GM19395 (cell line): ENCODE measurements around the gene TBCC.

Source experiments
- ATAC-seq: cut with Tn5 transposase; IDR thresholded peaks from one replicate; pipeline ENCODE4 v1.9.1; 2021; ENCODE audit warnings: mild to moderate bottlenecking, moderate library complexity; ENCODE audit not compliant: unreplicated experiment

Gene TBCC, protein sequence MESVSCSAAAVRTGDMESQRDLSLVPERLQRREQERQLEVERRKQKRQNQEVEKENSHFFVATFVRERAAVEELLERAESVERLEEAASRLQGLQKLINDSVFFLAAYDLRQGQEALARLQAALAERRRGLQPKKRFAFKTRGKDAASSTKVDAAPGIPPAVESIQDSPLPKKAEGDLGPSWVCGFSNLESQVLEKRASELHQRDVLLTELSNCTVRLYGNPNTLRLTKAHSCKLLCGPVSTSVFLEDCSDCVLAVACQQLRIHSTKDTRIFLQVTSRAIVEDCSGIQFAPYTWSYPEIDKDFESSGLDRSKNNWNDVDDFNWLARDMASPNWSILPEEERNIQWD

DNA sequence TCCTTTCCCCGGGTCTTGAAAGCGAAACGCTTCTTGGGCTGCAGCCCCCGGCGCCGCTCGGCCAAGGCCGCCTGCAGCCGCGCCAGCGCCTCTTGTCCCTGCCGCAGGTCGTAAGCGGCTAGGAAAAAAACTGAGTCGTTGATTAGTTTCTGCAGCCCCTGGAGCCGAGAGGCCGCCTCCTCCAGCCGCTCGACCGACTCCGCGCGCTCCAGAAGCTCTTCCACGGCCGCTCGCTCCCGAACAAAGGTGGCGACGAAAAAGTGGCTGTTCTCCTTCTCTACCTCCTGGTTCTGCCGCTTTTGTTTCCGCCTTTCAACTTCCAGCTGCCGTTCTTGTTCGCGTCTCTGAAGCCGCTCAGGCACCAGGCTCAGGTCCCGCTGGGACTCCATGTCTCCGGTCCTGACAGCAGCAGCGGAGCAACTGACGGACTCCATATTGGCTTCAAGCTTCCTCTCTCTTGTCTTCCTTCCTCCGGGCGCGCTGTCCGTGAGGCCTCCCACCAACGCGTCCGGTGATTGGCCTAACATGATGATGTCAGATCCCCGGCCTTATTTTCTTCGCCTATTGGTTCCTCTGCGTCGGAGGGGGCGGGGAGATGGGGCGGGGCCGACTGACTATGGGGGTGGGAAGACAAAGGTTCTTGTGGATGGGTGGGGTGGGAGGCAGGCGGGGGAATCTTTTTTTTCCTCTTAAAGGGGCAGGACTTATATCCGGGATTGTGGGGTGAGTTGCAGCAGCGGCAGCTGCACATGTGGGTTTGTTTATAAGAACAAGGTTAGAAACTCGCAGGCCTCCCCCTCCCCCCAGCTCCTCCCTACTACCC, at the start of gene TBCC:
Gene TBCC (minus strand): TSS at position 464 of the 823 bp plus-strand sequence. CDS start 30 bp downstream, at position 434.
- peak; percentile 81 for ATAC-seq

DNA sequence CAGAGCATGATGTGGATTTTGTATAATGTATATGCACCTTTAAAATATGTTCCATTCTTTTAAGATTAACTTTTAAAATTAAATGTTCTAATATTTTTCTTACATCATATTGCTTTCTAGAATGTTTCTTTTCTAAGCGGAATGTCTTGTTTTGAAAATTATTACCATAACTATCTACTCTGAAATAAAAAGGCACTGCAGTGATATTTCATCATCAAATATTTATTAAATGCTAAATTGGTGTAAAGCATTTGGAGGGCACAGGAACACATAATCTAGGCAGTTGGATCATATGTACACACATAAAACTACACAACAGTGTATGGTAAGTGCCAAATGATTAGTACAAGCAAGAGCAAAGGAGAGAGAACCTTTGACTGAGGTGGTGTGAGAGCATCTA, 49.7 kb upstream of the TBCC start:
- ATAC-seq, result no peak

DNA sequence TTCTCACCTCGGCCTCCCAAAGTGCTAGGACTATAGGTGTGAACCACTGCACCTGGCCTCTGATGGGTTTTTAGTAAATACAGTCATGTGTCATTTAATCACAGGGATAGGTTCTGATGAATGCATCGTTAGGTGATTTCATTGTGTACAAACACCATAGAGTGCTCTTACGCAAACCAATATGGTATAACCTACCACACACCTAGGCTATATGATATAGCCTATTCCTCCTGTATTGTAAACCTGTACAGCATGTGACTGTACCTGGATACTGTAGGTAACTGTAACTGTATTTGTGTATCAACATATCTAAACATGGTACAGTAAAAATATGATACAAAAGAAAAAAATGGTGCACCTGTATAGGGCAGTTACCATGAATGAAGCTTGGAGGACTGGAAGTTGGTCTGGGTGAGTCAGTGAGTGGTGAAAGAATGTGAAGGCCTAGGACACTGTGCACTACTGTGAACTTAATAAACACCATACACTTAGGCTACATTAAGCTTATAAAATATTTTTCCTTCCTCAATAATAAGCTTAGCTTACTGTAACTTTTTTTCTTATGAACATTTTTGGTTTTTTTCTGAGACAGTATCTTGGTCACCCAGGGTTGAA, 45.9 kb upstream of the TBCC start:
- no peak for ATAC-seq

DNA sequence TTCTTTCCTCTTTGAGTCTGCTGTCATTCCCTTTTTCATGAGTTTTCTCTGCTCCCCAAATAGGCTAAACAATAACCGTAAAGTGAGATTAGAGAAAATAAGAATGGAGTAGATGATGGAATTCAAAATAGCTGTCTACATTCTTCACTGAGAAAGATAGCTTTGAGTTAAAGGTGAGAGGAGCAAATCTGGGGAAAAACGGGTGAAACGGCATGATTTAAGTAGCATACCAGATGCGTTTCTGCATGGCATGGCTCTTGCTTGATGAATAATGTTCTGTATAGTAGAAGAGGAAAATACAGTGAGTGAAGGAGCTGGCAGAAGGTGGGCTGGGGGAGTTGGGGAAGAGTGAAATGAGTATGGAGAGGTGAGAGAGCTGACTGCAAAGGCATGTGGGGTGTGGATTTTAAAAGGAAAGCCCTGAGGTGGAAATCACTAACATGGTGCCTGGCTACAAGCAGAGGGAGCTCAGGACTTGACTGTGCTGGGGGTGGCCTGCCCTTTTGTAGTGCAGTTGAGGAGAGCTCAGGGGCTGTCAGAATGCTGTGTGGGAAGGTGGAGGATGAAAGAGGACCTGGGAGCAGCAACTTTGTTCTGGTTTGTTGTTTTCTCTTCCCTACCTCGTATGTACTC, 44.8 kb upstream of the TBCC start:
- ATAC-seq, result no peak

GRCh38 chr6:42788671-42789070, 42.8 kb upstream of the TBCC start:
- ATAC-seq, result no peak

DNA sequence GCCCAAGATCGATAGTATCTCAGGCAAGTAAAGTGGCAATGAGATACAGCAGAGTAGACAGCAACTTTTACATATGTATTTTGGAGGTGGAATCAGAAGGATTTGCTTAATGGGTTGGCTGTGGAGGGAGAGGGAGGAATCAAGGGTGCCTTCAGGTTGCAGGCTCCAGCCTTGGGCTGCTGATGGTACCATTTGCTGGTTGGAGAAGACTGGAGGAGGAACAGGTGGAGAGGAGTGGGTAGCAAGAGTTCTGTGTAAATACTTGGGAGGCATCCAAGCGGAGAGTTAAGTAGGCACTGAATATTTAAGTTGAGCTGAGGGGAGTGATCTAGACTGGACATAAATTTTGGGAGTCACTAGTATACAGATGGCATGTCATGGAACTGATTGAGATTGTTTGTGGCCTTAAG, 41.2 kb upstream of the TBCC start:
- ATAC-seq, result no peak

DNA sequence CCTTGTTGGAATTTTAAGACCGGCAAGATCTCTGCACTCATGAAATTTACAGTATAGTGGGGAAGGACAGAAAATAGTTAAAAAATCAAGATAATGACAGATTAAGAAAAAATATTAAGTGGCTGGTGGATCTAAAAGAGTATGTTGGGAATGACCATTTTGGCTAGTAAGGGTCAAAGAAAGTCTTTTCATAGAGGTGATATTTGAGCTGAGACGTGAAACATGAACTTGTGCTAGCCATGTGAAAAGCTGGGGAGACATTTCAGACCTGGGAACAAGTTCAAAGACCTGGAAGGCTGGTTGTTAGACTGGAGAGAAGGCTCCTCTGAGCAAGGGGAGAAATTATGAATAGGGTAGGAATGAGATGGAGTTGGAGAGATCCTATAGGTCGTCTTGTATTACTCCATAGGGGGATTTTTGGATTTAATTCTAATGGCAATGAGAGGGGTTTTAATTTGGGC, 40.7 kb upstream of the TBCC start:
- ATAC-seq, result no peak

DNA sequence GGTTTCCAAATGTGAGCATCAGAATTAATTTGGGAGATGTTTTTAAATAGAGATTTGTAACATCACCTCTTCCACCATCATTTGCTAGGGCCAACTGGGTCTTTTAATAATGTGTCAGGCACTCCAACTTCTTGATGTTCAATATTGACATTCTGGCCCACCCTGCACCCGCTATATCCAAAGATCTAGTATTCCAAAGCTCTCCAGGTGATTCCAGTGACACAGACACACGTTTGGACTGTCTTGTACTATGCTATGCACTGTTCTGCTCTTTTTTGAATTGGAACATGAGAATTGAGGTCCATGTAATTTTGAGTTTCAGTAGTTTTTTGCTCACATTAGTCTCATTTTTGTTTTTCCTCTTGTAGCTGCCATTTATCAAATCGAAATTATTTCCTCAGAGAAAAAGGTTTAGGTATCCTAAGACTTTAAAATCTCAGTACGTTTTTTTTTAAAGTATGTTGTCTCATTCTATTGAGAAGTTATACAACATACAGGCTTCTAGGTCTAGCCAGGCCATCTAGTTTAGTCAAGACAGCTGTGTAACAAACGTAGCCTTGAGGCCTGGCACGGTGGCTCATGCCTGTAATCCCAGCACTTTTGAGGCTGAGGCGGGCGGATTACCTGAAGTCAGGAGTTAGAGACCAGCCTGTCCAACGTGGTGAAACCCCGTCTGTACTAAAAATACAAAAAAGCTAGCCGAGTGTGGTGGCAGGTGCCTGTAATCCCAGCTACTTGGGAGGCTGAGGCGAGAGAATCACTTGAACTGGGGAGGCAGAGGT, 39.0 kb upstream of the TBCC start:
- ATAC-seq, result no peak

DNA sequence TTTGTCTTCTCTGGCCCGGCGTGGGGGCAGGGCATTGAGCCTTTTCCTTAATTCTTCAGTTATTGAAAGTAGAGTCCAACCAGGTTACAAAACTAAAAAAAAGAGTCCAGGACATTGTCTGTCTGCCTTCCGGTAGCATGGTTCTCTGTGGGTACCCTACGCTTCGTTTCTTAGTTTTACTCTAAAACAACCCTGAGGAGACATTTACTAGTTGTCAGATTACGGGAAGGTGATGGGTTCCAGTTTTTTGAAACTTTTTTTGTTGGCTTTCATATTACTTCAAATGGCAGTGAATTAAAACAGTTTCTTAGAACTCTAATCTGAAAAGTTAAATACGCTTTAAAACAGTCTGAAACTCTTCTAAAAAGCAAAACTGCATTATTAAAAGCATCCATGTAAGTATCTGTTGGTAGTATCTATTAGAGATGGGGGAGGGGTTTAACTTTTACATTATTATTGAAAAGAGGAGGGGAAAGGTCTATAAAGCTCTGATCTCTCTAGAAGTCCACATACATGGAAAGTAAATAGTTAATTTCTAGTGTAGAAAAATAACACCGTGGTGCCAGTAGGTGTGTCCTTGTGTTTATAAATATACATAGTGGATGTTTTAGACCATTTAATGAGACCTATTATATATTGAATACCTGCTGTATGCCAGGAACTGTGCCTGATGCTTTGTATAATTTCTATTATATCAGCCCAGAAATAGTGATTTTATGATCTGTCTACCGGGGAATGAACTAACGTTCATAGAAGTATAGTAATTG, 38.2 kb upstream of the TBCC start:
- no peak for ATAC-seq

DNA sequence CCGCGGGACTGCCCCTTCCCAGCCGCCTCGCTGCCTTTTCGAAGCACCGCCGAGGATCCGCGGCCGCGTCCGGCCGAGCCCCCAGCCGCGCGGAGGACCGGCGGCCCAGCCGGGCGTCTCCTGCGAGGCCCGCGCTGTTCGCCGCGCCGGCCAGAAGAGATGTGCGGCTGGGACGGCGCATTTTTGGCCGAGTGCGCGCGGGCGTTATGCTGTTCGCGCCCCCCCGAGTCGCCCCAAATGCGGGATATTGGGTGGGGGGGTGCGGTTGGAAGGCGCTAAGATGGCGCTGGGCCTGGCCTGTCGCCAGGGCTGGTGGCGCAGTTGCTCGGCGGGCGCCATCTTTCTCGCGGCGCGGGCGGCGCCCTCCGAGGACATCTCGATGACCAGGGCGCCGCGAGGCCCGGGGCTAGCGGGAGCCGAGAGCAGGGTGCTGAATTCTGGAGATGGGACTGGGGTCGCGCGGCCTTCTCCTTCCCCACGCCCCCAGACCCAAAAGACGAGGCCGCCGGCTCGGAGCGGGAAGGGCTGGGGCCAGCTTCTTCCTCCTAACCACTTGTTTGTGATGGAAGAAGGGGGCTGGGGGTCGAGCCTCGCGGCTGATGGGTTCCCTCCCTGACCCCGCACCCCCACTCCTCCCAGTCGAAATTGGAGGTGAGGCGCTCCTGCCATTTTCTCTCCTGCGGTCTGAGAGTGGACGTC, 37.4 kb upstream of the TBCC start:
- ATAC-seq, result peak; percentile 46

DNA sequence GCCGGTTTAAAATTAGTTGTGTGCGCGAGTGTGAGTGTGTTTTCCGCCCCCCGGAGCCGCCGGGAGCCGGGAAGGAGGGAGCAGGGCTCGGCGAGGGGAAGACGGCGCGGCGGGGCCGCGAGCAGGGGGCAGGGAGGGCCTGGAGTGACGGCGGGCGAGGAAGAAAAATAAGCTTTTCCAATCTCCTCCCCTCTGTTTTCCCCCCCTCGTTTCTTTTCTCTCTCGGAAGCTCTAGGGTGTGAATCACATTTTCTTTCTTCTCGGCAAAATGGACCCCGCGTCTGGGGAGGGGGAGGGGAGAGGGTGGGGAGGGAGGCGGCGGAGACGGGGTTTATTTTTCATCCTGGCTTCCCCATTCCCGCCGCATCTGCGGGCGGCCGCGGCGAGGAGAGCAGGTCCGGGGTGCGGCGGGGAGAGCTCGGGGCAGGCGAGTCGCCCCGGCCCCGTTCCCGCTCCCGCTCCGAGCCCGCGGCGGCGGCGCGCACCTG, 36.8 kb upstream of the TBCC start:
- peak; percentile 33 for ATAC-seq

- no peak for ATAC-seq
These were observed 36.1 kb upstream of the TBCC start, which contains the start of gene BICRAL for GRCh38 chr6:42781796-42782688. Gene BICRAL, plus strand, starts transcription at chr6:42782052. Its CDS starts 39,971 bp downstream, at chr6:42822023.

- no peak for ATAC-seq
These were observed 35.6 kb upstream of the TBCC start for GRCh38 chr6:42781546-42781795.

DNA sequence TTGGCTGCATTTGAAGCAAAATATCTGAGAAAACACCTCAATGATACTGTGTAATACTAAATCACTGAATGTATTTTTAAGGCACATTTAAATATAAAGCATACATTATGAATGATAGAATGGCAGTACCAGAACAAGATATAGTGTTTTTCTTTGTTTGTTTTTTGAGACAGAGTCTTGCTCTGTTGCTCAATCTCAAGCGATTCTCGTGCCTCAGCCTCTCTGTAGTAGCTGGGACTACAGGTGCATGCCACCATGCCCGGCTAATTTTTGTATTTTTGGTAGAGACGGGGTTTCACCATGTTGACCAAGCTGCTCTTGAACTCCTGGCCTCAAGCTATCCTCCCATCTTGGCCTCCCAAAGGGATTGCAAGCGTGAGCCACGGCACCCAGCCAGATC, 33.6 kb upstream of the TBCC start:
- ATAC-seq, result no peak

- ATAC-seq, result no peak
These were observed 32.2 kb upstream of the TBCC start for GRCh38 chr6:42778122-42778521.

GRCh38 chr6:42777126-42777822, 31.4 kb upstream of the TBCC start:
- peak; percentile 47 for ATAC-seq

DNA sequence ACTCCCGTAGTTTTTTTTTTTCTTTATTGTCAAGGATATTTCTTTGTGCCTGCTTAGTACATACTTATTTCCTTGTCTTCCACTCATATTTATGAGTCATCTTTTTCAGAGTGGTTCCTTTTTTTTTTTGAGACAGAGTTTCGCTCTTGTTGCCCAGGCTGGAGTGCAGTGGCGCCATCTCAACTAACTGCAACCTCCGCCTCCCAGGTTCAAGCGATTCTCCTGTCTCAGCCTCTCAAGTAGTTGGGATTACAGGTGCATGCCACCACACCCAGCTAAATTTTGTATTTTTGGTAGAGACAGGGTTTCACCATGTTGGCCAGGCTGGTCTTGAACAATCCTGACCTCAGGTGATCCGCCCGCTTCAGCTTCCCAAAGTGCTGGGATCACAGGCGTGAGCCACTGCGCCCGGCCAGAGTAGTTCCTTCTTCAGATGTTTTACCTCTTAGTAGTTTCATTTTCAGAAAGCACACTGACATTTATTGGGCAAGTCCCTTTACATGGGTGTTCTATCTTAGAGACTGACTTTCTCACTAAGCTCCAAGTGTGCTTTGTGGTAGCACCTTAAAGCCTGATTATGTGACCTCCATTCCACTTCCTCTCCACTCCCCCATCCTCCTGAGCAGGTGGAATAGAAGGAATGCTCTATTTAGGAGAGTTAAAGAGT, 29.1 kb upstream of the TBCC start:
- ATAC-seq, result peak; percentile 46
